NB4 (cell line): ENCODE results near the gene BCL7A.

Experiments used
- POLR2A ChIP-seq: IDR thresholded peaks from 2 replicates; pipeline ENCODE4 v1.6.1; 2011; ENCODE audit warnings: mild to moderate bottlenecking; ENCODE audit not compliant: insufficient read length; ENCODE audit errors: extremely low read depth
- TF ChIP-seq, protein P1 (sequence below): IDR thresholded peaks from one replicate; pipeline ENCODE4 v1.5.1; 2012; ENCODE audit warnings: low read depth, low read length
- TF ChIP-seq, protein P2 (sequence below): IDR thresholded peaks from 2 replicates; pipeline ENCODE4 v1.6.1; 2011; ENCODE audit warnings: low read depth, low read length

DNA sequence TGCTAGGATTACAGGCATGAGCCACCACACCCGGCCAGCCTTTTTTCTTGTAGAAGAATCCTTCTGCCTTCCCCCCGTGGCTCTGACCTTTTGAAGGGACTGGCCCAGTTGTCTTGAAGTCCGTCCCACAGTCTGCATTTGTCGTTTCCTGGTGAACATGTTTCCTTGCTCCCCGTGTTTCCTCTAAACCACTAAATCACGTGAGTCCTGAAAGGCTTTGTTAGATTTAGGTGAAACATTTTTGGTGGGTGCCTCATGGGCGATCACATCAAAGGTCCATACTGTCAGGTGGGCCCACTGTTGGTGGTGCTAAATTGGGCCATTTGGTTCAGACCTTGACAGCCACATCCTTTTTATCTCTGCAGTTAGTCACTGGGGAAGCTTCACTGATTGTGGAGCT, 83.2 kb downstream of the BCL7A start:
- TF ChIP-seq, protein P1, sequence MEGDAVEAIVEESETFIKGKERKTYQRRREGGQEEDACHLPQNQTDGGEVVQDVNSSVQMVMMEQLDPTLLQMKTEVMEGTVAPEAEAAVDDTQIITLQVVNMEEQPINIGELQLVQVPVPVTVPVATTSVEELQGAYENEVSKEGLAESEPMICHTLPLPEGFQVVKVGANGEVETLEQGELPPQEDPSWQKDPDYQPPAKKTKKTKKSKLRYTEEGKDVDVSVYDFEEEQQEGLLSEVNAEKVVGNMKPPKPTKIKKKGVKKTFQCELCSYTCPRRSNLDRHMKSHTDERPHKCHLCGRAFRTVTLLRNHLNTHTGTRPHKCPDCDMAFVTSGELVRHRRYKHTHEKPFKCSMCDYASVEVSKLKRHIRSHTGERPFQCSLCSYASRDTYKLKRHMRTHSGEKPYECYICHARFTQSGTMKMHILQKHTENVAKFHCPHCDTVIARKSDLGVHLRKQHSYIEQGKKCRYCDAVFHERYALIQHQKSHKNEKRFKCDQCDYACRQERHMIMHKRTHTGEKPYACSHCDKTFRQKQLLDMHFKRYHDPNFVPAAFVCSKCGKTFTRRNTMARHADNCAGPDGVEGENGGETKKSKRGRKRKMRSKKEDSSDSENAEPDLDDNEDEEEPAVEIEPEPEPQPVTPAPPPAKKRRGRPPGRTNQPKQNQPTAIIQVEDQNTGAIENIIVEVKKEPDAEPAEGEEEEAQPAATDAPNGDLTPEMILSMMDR, result no peak
- TF ChIP-seq POLR2A, result no peak
- TF ChIP-seq, protein P2, sequence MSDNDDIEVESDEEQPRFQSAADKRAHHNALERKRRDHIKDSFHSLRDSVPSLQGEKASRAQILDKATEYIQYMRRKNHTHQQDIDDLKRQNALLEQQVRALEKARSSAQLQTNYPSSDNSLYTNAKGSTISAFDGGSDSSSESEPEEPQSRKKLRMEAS, result no peak
